Inflammatory macrophage treated with lipopolysaccharide for 1 hour (primary cell): ENCODE measurements around the gene PDZK1IP1.
"Not testable (repeated sequence)": the region's sequence is repeated elsewhere in the genome, so short reads cannot be mapped to it uniquely, and the experiment has no call there.

Experiments used
- DNase-seq, 2 donors: peaks; one replicate each; pipeline ENCODE4 v3.0.0-alpha.2; 2020 to 2022

PDZK1IP1 gene

DNA sequence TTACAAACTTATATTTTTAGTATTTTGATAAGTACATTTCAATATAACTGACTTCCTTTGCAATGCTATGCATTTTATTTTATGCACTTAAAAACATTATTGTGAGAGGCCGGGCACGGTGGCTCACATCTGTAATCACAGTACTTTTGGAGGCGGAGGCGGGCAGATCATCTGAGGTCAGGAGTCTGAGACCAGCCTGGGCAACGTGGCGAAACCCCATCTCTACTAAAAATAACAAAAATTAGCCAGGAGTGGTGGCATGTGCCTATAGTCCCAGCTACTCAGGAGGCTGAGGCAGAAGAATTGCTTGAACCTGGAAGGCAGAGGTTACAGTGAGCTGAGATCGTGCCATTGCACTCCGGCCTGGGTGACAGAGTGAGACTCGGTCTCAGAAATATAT is 6.1 kb upstream of the PDZK1IP1 start:
- DNase-seq = not testable (repeated sequence)

DNA sequence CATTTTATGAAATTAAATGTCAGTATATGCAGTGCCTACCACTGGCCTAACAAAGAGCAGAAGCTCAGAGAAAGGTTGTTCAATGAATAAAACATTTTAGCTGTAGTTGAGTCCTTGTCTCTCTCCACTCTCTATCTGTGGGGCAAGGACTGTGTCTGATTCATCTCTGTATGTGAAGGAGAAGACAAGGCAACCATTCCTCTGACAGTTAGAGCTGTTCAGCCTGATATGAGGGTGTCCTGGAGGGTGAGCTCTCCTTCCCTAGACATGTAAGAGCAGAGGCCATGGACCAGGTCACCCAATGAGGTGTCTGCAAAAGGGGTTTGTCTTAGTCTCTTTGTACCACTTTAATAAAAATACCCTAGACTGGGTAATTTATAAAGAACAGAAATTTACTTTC is 4.5 kb upstream of the PDZK1IP1 start:
- DNase-seq = no peak

DNA sequence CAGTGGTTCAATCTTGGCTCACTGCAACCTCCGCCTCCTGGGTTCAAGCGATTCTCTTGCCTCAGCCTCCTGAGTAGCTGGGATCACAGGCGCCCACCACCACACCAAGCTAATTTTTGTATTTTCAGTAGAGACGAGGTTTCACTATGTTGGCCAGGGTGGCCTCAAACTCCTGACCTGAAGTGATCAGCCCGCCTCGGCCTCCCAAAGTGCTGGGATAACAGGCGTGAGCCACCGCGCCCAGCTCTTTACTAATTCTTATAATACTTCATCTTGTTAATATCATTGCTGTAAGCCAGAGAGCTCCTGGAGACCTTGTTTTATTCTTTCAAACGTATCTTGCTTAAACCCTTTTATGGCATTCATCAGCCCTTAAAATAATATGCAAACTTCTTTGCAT is 3.7 kb upstream of the PDZK1IP1 start:
- DNase-seq = not testable (repeated sequence)

DNA sequence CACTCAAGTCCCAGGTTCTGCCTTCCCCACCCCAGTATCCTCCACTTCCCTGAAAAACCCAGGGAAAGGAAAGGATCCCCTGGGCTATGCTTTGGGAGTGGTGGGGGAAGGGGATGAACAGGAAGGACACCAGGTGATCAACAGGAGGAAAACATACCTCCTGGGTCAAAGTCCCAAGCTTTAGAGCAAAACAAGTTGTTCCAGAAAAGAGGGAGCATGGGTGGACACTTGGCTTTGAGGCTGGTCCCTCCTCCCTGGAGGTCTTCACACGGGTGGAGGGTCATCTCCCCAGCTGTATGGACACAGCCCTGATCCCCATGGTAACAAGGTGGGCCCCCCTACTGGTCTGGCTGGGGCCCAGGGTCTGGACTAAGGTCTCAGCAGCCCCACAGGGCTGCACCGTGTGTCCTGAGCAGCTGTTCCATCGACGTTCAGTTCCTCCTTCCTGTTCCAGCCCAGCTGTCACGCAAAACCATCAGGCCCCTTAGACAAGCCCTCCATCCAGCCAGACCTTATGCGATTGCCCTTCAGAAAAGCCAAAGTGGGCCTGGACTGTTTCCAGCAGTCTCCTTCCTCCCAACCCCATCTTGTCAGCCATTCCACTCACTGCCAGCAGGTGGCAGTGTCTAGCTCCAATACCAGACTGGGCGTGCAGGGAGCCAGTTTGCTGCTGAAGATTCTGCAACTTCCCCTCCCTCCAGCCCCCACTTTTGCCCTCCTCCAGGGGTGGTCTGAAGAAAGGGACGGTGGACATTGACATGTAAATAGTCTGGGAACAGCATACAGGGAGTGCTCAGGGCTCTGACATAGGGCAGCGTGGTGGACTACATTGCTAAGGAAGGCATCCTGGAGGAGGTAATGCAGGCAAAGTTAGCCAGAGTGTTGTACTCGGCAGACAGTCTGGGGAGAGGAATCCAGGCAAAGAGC is 2.9 kb upstream of the PDZK1IP1 start:
- peak; percentile 37 to 89 for DNase-seq

DNA sequence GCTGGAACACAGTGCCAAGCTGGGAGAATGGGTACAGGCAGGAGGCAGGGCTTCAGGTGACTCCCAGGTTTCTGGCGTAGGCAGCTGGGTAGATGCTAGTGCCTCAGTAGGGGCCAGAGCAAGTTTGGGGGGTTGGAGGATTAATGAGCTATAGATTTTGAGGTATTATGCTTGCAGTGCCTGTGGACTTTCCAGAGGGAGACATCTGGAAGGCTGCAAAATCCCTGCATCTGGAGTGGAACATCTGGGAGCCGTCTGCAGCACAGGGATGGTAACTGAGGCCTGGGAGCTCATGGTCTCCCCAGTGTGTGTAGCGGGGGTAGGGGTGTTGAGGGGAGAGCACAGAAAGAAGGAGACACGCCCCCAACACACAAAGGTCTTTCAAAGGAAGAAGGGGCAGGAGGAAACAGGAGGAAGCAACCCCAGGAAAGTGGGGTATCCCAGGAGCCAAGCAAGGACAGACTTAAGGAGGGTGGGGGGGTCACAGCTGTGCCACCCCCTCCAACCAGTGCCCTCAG is 2.2 kb upstream of the PDZK1IP1 start:
- no peak for DNase-seq

DNA sequence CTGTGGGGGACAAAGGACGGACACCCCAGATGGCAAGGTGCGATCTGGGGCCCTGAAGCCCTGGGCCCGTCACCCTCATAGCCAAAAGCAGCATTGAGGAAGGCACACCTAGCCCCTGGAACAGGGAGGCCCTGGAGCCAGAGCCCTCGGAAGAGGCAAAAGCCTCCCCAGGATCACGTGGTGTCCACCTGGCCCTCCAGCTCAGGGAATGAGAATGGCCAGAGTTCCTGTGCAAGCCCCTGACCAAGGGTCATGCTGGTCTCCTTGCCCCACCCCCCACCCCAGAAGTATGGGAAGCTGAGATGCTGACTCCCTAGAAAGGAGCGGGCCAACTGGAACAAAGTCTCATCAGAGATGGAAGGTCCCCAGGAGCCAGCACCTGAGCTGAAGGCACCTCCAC is 1.0 kb upstream of the PDZK1IP1 start:
- no peak for DNase-seq

DNA sequence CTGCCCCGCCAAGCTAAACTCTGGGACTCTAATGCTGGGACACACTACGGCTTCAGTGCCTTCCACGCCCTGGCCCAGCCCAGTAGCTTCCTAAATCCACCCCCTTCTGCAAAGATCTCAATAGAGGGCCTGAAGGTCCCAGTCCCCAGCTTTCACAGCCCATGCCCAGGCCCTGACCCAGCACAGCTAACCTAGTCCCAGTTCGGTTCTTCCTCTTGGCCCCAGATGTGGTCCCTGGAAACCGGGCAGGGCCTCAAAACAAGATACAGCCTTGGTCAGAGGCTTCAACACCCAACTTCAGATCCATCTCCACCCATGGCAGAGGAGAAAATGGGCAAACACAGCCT is 646 bp upstream of the PDZK1IP1 start:
- no peak for DNase-seq

DNA sequence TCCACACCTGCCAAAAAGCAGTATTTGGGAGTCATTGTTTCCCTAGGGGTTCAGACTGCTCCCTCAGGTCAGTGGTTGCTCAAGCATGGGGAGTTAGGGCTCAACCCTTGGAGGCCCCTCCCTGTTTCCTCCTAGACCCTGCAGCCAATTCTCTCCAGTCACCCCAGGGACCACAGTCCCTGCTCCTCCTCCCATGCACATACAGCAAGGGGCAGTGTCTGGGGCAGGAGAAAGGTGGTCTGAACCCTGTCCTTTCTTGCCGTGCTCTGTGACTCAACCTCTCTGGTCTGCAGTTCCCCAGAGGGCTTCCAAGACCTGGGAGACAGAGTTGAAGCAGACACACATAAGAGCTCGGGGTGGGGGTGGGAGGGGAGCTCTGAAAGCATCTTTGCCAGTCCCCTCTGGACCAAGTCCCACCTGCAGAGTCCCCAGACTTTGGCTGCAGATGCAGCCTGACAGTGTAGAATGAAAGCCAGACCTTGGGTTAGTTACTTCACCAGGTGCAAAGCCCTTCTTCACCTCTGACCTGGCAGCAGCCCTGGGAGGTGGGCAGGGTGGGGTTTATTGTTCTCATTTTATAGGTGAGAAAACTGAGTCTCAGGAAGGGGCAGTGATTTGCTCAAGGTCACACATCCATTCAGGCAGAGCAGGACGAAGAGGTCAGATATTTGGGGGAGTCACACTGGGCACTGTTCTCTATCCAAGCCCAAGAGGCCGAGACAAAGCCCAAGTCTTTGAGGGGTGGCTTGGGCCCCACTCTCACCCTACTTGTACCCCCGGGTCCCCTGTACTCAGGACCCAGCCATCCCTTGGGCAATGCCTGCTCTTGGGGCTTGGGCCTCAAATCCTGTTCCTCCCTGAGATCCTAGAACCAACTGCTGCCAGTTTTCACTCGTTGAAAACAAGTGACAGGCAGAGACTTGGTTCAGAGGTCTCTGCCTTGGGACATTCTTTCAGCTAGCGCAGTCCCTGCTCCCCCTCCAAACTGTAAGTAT is 748 bp downstream of the PDZK1IP1 start:
- DNase-seq = no peak

DNA sequence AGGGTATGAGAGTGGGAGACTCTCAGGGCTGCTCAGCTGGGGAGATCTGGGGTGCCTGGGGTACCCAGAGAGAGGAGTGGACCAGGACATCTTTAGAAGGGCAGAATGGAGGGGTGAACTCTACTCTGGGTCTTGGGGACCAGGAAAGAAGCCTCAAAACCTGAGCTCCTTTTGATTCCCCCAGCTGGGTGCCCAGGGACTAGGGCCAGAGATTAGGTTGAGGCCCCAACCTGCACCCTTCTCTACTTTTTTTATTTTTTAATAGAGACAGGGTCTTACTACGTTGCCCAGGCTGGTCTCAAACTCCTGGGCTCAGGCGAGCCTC is 1.9 kb downstream of the PDZK1IP1 start:
- no peak for DNase-seq

DNA sequence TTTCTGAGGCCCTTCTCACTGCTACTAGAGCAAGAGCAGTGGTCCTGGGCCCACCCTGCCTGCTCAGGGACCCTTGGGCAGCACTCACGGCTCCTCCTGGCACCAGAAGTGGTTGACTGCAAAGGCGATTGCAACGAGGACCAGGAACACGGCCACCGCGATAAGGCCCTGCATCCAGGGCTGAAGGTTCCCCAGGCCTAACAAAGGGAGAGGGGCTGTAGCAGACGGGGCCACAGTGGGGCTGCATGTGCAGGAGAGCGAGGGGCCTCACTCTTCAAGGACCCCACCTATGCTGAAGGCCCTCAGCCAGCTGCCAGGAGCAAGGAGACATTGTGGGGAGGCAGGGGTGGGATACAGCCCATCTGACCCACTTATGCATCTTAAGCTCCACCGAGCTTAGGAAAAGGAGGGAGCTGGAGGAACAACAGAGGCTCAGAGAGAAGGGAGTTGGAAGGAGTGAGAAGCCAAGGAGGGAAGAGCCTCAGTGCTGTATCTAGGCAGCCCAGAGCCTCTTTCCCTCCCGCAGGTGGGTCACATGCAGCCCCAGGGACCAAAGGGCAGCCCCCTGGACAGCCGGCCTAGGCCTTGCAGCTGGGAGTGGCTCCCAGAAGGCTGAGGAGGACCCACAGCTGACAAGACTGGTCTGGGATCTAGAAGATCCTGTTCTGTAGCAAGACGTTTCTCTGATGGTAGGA is 2.5 kb downstream of the PDZK1IP1 start:
- DNase-seq = no peak

DNA sequence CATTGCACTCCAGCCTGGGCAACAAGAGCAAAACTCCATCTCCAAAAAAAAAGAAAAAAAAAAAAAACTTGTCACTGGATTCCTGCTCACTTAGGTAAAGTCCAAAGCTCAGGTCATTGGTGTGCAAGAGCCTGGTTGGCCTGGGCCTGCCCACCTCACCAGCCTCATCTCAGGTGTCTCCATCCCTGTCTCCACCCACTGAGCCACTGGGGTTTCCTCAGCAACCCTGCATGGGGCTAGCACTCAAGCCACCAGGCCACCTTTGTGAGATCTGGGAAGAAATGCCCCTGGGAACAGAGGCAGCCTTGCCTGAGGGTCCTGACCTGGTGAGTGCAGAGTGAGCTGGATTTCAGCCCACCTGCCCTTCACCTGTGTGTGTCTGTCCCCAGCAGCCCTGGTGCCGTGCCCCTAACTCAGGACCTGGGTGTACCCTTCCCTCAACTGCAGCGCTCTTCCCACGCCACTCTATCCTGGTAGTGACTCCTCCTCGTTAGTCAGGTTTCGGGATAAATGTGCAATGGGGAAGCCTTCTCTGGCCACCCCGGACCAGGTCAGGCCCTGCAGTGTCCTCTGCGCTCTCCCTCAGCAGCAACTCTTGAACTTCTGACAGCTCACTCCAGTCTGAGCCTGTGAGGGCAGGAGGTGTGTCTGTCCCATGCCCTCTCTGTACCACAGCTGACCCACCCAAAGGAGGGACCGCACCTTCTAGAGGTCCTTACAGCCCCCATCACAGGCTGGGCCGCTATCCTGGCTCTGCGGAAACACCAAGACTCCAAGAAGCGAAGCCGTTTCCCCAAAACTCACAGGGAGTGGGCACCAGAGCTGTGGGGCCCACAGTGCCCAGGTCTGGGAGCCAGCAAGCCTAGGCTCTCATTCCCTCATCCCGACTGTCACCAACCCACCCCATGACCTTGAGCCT is 3.3 kb downstream of the PDZK1IP1 start:
- DNase-seq = no peak

DNA sequence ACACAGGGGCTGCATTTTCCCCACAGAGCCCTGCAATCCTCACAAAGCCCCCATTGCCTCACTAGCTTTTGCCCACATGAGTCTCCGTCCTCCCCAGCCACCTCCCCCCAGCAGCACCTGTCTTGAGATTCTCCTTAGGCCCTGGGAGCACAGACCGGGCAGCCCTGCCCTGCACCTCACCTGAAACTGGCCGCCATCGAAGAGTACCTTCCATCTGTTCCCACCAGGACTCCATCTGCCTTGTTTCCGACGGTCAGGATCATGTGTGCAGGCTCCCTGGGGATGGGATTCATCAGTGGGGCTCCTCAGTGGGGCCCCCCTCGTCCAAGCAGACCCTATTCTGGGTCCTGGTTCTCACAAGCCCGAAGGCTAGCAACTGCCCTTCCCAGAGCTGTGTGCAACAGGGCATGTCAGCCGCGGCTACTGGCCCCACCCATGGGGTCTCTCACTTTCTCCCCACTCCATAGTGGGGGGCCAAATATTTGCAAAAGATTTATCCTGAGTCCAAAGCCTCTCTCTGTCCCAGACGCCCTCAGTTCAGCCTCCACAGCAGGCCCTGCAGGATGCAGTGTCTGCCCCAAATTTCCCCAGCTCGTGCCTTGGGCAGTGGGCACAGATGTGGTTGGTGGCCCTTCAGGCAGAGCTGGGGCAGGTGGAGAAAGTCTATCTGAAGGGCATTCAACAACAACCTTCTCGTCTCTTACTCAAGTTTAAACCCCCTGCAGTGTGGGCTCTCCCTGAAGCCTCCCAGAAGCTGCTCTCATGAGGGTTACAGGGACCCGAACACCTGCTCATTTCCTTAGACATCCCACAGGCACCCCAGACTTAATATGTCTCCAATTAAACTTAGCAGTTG is 4.8 kb downstream of the PDZK1IP1 start:
- DNase-seq = no peak

DNA sequence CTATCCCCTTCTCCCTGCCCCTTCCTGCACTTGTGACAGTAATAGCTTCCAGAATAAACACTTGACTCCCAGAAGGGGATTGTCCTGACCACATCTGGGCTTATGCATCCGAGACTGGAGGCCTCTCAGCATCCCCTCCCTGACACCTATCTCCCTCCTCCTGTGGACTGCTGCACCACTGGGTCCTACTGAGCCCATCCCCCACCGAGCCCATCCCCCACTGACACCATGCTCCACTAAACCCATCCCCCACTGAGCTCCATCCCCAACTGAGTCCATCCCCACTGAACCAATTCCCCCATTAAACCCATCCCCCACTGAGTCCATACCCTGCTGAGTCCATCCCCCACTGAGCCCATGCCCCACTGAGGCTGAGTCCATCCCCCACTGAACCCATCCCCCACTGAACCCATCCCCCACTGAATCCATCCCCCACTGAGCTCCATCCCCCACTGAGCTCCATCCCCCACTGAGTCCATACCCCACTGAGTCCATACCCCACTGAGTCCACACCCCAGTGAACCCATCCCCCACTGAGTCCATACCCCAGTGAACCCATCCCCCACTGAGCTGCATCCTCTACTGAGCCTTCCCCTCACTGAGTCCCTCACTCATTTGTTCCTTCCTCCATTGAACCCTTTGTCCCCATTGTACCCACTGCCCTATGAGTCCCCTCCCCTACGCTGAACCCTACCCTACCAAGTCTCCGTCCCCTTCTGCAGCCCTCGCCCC is 5.6 kb downstream of the PDZK1IP1 start:
- DNase-seq = no peak

DNA sequence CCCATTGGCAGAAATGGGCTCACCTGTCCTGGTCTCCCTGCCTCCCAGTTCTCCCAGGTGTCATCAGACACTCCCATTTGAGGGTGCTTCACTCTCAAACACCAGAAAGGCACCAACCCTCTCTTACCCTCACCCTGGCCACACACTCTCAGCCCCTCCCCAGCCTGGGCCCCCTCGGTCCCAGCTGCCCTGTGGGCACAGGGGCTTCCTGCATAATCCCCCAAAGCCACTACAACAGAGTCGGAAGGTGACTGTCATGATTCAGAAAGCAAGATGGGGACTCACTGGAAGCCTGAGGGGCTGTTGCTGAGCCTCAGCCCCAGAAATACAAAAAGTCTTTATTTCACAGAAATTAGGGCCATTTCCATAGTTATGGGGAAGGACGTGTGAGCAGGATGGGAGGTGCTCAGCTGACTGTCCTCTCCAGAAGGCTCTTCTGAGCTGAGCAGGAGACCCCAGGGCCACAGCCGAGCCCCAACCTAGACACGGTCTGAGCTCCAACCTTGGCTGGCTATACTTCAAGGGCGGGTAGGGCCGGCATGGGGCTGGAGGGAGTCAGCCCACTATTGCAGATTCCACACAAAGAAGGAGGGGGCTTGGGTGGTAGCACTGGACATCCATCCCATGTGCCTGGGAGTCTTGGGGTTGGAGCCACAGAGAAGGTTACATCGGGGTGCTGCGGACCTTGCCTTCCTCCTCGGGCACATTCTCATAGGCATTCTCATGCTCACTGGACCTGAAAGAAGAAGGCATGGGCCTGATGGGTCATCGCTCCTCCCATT is 6.3 kb downstream of the PDZK1IP1 start:
- DNase-seq = no peak

DNA sequence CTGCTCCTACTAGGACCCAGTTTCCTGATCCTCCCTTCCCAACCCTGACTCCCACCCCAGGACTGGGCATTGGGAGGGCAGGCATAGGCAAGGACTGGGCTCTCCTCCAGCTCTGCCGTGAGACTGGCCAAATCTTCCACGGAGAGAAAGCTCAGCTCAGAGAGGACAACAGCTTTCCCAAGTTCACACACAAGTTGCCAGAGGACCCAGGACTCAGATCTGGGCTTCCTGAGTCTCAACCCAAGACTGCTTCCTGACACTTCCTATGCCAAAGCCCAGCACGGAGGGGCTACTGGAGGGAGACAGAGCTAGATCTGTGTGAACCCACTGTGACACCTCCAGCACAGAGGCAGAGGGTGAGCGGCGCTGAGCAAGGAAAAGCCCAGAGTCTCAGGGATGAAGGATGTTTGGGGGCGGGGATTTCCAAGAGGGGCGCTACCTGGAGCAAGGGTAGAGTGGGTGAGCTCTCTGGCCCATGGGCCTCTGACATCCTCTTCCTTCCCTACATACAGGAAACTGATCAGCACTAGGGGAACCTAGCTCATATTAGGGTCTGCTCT is 7.1 kb downstream of the PDZK1IP1 start:
- no peak for DNase-seq

DNA sequence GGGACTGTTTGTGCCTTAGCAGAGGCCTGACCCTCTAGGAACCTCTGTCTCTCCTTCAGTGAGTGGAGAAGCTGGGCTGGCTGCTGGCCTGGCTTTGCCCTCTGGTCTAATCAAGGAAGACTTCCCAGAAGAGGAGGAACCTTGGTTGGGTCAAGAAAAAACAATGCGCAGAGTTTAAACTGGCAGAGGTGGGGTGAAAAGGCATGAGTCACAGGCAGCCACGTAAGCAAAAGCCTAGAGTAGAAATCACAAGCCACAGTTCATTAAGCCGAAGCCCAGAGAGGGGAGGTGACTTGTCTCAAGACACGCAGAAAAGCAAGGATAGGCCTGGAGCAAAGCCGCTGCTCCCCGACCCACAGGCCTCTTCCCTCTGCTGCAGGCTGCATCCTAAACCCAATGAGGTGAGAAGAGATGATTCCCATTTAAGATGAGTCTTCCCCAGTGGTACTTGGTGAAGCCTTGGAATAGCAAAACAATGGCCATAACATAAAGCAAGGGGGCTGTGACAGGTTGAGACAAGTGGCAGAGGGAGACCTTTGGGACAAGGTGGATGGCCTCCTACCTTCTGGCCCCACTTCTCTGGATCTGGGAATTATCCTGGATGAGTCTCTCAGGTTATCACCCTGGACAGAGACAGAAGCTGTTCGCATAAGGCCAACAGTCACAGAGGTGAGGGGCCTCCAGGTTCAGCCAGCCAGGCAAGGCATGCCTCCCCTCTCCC is 7.7 kb downstream of the PDZK1IP1 start:
- no peak for DNase-seq

DNA sequence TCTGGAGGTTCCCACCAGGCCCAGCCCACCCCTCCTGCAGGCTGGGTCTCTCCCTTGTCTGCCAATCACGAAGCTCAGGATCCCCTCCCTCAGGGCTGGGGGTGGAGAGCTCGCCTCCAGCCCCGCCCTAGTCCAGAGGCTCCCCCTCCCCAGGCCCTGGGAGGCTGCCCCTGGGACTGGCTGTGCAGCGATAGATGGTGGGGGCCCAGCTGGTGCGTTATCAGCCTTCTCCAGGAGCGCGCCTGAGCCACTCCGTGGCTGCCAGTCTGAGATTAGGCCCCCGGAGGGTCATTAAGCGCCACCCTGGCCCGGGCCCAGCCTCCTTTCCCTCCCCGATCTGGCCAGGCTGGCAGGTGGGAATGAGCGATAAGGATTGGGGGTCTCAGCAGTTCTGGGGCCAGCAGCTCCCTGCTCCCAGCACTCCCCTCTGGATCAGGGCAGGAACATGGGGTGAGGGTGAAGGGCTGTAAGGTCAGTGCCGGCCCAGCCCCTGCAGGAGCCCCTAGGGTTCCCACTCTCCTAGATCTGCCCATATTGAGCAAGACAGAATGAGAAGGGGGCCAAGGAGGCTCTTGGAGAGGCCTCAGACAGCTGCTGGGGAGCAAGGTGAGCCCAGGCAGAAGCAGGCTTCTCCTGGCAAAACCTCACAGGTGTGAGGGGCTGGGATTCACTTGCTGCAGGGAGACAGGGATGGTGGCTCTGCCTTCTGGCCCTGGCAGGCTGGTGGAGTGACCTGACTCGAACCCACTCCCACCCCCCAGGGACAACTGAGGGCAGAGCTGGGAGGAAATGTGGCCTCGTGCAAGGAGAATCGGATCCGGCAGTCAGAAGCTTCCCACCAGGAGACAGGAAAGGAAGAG is 8.5 kb downstream of the PDZK1IP1 start:
- DNase-seq = no peak
